PC-9 (cell line): ENCODE measurements around the gene PCDHA5.

Experiments
- EZH2 ChIP-seq: fragments of 200-600 bp; sonication (generic); IDR thresholded peaks from 2 replicates; pipeline ENCODE4 v1.8.0; 2017; ENCODE audit warnings: antibody characterized with exemption, low read depth
- TF ChIP-seq, protein P1 (sequence below): fragments of 200-600 bp; sonication (generic); conservative IDR thresholded peaks from 2 replicates; pipeline ENCODE4 v1.6.1; 2017; ENCODE audit warnings: mixed run types, antibody characterized with exemption, mild to moderate bottlenecking, moderate library complexity

GRCh38 chr5:140785905-140786686, 35.3 kb upstream of the PCDHA5 start, which contains the start of gene PCDHA1:
- TF ChIP-seq, protein P1, sequence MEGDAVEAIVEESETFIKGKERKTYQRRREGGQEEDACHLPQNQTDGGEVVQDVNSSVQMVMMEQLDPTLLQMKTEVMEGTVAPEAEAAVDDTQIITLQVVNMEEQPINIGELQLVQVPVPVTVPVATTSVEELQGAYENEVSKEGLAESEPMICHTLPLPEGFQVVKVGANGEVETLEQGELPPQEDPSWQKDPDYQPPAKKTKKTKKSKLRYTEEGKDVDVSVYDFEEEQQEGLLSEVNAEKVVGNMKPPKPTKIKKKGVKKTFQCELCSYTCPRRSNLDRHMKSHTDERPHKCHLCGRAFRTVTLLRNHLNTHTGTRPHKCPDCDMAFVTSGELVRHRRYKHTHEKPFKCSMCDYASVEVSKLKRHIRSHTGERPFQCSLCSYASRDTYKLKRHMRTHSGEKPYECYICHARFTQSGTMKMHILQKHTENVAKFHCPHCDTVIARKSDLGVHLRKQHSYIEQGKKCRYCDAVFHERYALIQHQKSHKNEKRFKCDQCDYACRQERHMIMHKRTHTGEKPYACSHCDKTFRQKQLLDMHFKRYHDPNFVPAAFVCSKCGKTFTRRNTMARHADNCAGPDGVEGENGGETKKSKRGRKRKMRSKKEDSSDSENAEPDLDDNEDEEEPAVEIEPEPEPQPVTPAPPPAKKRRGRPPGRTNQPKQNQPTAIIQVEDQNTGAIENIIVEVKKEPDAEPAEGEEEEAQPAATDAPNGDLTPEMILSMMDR = 0 out of 2 replicates have a peak, but pooled peaks have one; percentile 26
- TF ChIP-seq EZH2 = no peak
